Measurements from ENCODE around the gene BOC.
A peak's percentile ranks its signal among the peaks of the same experiment; 100 is the strongest.

BOC gene

DNA sequence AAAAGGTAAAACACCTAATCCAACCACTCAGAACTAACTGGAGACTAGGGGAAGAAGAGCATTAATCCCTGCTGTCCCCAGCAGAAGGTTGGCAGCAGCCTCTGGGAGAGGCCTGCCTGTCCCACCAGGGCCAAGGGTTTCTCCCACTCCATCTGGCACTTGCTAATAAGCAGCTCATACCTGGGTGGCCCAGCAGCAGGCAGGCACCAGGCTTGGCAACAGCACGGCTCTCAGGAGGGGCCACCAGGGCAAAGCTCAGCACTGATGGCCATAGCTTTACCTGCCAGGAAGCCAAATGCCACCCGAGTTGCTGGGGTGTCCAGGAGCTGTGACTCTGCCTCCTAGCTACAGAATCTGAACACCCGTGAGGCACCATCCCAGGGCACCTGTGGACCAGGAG is 58.3 kb downstream of the BOC start:
- FAIRE-seq (no peak), DNase-seq (ENCODE audit: low spot score) (no peak)

- FAIRE-seq, result no peak
- no peak for DNase-seq (ENCODE audit: low spot score)
Observed at GRCh38 chr3:113270068-113270467, 58.7 kb downstream of the BOC start.

DNA sequence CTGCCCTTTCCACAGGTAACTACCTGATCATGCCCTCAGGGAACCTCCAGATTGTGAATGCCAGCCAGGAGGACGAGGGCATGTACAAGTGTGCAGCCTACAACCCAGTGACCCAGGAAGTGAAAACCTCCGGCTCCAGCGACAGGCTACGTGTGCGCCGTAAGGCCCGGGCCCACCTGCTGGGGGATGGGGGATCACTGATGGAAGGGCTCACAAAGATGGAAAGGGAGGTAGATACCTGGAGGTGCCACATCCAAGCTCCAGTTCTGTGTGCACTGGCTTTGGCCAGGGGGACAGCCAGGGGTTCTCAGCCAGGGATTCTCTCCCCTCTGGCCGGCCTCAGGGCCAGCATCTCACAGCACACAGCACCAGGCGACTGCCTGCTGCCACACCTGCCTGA is 59.4 kb downstream of the BOC start:
- DNase-seq (ENCODE audit: low spot score) (no peak), FAIRE-seq (no peak)

- DNase-seq (ENCODE audit: low spot score) (no peak), FAIRE-seq (no peak)
Observed at GRCh38 chr3:113271189-113271588, 59.8 kb downstream of the BOC start.

DNA sequence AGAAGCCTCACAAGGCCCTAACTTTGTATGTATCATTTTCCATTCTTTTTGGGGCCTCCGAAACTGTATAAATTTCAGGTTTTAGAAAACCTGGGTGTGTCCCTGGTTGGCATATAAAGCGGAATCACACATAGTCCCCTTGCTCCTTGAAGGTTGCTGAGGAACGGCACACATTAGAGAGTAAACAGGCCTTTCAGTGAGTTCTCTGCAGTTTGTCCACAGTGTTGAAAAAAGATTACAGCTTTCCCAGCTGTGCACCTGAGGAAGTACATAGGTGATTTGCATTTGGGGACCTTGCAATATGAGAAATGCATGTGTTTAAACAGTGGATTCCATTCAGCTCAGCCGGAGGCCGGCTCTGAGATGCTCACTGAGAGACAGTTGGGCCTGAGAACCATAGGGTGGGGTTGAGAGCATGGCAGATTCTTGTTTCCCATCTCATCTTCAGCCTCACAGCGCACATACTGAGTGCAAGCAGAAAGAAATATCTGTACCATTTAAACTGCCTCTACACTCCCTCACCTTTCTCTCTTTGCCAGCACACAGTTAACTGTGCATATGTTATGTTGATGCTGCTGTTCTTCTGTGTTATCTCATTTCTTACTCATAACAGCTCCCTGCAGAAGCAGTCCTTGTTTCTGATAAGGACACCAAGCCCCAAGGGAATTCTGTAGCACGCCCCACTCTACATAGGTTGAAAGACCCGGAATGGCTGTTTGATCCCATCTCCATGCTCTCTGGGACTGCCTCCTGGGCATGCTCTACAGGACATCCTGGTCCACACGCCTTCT is 60.4 kb downstream of the BOC start:
- FAIRE-seq (no peak), DNase-seq (ENCODE audit: low spot score) (no peak)

- no peak for DNase-seq (ENCODE audit: low spot score)
- FAIRE-seq, result no peak
Observed at GRCh38 chr3:113272385-113272779, 61.0 kb downstream of the BOC start.

GRCh38 chr3:113273011-113273410 is 61.7 kb downstream of the BOC start:
- no peak for FAIRE-seq
- DNase-seq (ENCODE audit: low spot score), result no peak

DNA sequence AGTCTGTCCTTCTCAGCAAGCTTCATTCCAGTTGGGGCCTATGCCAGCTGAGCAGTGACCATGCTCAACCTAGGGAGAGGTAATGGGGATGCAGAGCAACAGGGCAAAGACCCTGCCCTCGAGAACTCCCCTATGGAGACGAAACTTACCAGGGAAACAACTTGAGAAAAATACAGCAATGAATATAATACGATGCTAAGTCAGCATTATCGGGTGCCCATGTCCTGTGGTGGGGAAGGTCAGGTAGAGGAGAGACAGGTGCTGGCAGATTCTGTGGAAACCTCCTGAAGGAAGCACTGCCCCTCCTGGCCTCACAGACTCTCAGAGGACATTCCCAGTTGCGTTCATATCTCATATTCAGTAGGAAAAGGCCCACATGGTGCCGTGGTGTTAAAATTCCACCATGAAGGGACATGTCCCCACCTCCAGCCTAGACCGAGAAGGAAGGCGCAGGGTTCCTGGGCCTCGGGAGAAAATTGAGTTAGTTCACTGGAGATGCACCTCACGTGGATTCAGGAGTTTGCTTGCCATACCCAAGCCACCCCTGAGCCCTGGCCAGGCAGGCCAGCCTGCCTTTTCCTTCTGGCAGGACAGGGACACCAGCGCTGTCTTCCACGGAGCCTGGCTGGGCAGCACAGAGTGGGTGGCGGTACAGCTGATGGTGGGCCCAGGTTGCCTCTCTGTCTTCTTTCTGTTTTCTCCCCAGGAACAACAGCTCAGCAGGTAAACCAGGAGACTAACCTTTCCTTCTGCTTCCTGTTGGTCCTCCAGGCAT is 62.4 kb downstream of the BOC start:
- FAIRE-seq (no peak), DNase-seq (ENCODE audit: low spot score) (no peak)

- DNase-seq (ENCODE audit: low spot score) (no peak), FAIRE-seq (no peak)
Observed at GRCh38 chr3:113274425-113275257, 63.3 kb downstream of the BOC start.

DNA sequence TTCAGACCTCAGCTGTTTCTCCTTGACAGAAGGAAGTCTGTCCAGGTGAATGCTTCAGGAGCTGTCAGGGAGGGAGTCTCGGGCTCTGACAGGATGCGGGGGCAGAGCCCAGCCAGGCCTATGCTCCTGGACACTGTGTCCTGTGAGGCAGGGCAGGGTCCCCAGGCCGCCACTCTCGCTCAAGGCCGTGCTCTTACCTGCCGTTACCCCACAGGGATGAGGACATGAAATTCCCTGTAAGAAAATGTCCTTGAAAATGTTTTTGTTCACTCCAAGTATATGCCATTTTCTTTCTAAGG is 63.9 kb downstream of the BOC start:
- DNase-seq (ENCODE audit: low spot score) (no peak), FAIRE-seq (no peak)

- FAIRE-seq (no peak), DNase-seq (ENCODE audit: low spot score) (no peak)
Observed at GRCh38 chr3:113275583-113275928, 64.2 kb downstream of the BOC start.

GRCh38 chr3:113275929-113276750 is 64.8 kb downstream of the BOC start:
- FAIRE-seq, result peak; percentile 79

DNA sequence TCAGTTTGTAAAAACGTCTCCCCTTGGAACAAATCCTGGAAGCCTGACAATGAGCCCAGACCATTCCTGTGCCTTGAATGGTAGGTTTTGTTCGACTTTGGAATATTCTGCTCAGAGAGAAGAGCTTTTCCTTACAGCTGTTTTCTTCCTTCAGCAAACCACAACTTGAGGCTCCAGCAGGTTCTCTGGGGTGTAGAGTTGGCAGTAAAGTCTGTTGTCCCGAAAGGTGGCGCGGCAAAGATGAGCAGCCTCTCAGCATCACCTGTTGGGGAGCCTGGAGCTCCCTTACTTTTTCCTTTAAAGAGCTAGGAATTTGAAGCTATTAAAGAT is 65.4 kb downstream of the BOC start:
- no peak for FAIRE-seq

More at GRCh38 chr3:113275929-113276750, 64.8 kb downstream of the BOC start:
- peak; percentile 72 for DNase-seq (ENCODE audit: low spot score)

GRCh38 chr3:113277414-113277813 is 66.1 kb downstream of the BOC start:
- DNase-seq (ENCODE audit: low spot score) (no peak), FAIRE-seq (no peak)

More for the DNA sequence above, 65.4 kb downstream of the BOC start:
- DNase-seq (ENCODE audit: low spot score), result no peak

GRCh38 chr3:113277941-113278598 is 66.7 kb downstream of the BOC start:
- FAIRE-seq, result no peak
- DNase-seq (ENCODE audit: low spot score), result no peak

DNA sequence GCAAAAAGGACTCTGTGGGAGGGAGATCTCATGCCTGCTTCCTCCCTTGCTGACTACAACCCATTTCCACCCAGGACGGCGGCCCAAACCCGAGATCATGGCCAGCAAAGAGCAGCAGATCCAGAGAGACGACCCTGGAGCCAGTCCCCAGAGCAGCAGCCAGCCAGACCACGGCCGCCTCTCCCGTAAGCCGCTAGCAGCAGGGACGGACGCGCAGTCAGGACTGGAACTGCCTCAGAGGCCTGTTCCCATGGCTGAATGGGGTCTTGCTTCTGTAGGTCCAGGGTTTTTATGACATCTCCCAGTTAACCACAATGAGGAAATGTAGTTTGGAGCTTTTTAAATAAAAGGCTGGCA is 67.2 kb downstream of the BOC start:
- FAIRE-seq, result no peak
- DNase-seq (ENCODE audit: low spot score), result no peak

- DNase-seq (ENCODE audit: low spot score), result no peak
- FAIRE-seq, result no peak
Observed at GRCh38 chr3:113279686-113280085, 68.3 kb downstream of the BOC start.

- FAIRE-seq, result no peak
- no peak for DNase-seq (ENCODE audit: low spot score)
Observed at GRCh38 chr3:113283306-113283705, 71.9 kb downstream of the BOC start.

GRCh38 chr3:113284453-113285050 is 73.2 kb downstream of the BOC start:
- DNase-seq (ENCODE audit: low spot score), result no peak
- FAIRE-seq, result no peak

DNA sequence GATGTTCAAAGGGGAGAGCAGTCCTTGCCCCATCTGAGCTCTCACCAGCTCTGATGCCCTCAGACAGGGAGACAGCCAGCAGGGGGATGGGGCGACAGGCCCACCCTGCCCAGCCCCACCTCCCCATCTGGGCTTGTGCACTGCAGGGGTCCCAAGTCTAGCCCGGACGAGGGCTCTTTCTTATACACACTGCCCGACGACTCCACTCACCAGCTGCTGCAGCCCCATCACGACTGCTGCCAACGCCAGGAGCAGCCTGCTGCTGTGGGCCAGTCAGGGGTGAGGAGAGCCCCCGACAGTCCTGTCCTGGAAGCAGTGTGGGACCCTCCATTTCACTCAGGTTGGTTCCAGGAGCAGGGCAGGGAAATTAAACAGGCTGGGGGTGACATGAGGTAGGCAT is 73.9 kb downstream of the BOC start:
- DNase-seq (ENCODE audit: low spot score), result no peak
- FAIRE-seq, result no peak

- DNase-seq (ENCODE audit: low spot score) (no peak), FAIRE-seq (no peak)
Observed at GRCh38 chr3:113285741-113286140, 74.4 kb downstream of the BOC start.
